Choroid plexus epithelial cell (primary cell): ENCODE data around the gene C16orf87.

Experiments used
- DNase-seq: peaks from one replicate; pipeline ENCODE4 v3.0.0-alpha.2; 2010; ENCODE audit warnings: low read depth
- H3K4me3 ChIP-seq: 2 replicates; pipeline ENCODE4 v1.5.1; 2011; ENCODE audit warnings: low read depth, mild to moderate bottlenecking, control low read depth, low read length, moderate library complexity
- CTCF ChIP-seq: conservative IDR thresholded peaks from 2 replicates; pipeline ENCODE4 v1.5.1; 2011; ENCODE audit warnings: low read depth, mild to moderate bottlenecking, control low read depth, inconsistent platforms, low read length, moderate library complexity

The C16orf87 gene

GRCh38 chr16:46843898-46844642, 13.1 kb upstream of the C16orf87 start:
- no peak overlapping the region for H3K4me3 ChIP-seq
- DNase-seq = no peak
- no peak for TF ChIP-seq CTCF

GRCh38 chr16:46842192-46842895, 11.4 kb upstream of the C16orf87 start:
- no peak for TF ChIP-seq CTCF
- no peak overlapping the region for H3K4me3 ChIP-seq
- DNase-seq = no peak

- no peak for TF ChIP-seq CTCF
- no peak overlapping the region for H3K4me3 ChIP-seq
- DNase-seq = no peak
Observed at GRCh38 chr16:46839986-46840443, 9.0 kb upstream of the C16orf87 start.

GRCh38 chr16:46836534-46837530, 5.9 kb upstream of the C16orf87 start:
- no peak for DNase-seq
- TF ChIP-seq CTCF = no peak
- no peak overlapping the region for H3K4me3 ChIP-seq

- no peak for TF ChIP-seq CTCF
- no peak overlapping the region for H3K4me3 ChIP-seq
- no peak for DNase-seq
Observed at GRCh38 chr16:46833460-46833800, 2.5 kb upstream of the C16orf87 start.

GRCh38 chr16:46832757-46833459, 1.9 kb upstream of the C16orf87 start:
- no peak for DNase-seq
- no peak for TF ChIP-seq CTCF
- H3K4me3 ChIP-seq = no peak overlapping the region
